Measurements from ENCODE around the gene LOC128125822.
A peak's percentile ranks its signal among the peaks of the same experiment; 100 is the strongest.

Gene LOC128125822

DNA sequence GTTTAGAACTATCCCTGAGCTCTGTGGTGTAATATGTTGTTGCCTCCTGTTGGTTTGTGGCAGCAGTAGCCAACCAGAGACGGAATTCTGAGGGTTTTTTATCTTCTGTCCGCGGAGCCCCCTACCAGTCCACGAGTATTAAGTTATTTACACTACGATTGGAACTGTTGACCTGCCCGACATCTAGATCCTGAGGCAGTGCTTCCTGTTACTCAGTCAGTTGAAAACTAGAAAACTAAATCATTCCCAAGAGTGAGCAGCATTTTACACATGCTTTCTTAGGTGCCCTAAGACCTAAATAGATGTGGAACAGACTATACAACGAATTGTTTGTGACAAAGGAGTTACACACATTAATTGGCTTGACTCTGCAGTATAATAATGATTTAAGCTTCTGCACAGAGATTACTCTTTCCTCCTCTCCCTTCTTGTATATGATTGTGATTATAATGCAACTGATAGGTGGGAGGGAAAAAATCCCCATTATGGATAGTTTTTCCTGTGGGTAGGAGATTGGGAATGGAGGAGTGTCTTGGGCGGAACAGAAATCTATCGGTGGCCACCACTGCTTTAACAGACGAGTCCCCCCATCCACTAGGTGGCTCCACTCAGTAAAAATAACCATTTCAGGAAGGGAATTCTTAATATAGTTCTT lies 1.7 kb downstream of the LOC128125822 start (continued):
- TF ChIP-seq ZSCAN23 (tag by site-specific recombination; IDR thresholded peaks at IDR 0.05) (no peak), KLF9 (tag by site-specific recombination; IDR thresholded peaks at IDR 0.05; ENCODE audit: low read depth) (peak; percentile 12; the same call in 1 of the 2 replicates), ZBTB10 (tag by site-specific recombination; IDR thresholded peaks at IDR 0.05) (no peak), ZNF660 (tag by site-specific recombination; IDR thresholded peaks at IDR 0.05) (peak; percentile 81), ZNF549 (tag by site-specific recombination; IDR thresholded peaks at IDR 0.05) (no peak), SP7 (tag by site-specific recombination; IDR thresholded peaks at IDR 0.05) (no peak), ZNF596 (tag by site-specific recombination; IDR thresholded peaks at IDR 0.05) (no peak), ZNF626 (tag by site-specific recombination; IDR thresholded peaks at IDR 0.05) (no peak), ZBTB49 (tag by site-specific recombination; IDR thresholded peaks at IDR 0.05; ENCODE audit: low read depth) (no peak), ZNF366 (tag by site-specific recombination; conservative IDR thresholded peaks at IDR 0.05) (peak; percentile 62; the same call in 1 of the 2 replicates), ZBTB1 (tag by site-specific recombination; IDR thresholded peaks at IDR 0.05) (no peak), ZNF19 (tag by site-specific recombination; IDR thresholded peaks at IDR 0.05; ENCODE audit: low read depth) (no peak), ZNF18 (tag by site-specific recombination; IDR thresholded peaks at IDR 0.05) (no peak)
- TF ChIP-seq, protein P1, sequence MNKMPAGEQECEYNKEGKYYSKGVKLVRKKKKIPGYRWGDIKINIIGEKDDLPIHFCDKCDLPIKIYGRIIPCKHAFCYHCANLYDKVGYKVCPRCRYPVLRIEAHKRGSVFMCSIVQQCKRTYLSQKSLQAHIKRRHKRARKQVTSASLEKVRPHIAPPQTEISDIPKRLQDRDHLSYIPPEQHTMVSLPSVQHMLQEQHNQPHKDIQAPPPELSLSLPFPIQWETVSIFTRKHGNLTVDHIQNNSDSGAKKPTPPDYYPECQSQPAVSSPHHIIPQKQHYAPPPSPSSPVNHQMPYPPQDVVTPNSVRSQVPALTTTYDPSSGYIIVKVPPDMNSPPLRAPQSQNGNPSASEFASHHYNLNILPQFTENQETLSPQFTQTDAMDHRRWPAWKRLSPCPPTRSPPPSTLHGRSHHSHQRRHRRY (tag by site-specific recombination; IDR thresholded peaks at IDR 0.05), result no peak

GRCh38 chr6:63574554-63574900 lies 2.2 kb downstream of the LOC128125822 start:
- H3K4me1 ChIP-seq (ENCODE audit: control insufficient read depth, insufficient read depth, low read length), result peaks cover 17% of the 10 kb centered on the region; the same call in 1 of the 2 replicates
- H3K9me3 ChIP-seq (ENCODE audit: control insufficient read depth, insufficient read depth, low read depth, low read length), result no peaks in the 10 kb centered on the region
- TF ChIP-seq ZNF596 (tag by site-specific recombination; IDR thresholded peaks at IDR 0.05), result no peak
- peak; percentile 9; the same call in 1 of the 2 replicates for TF ChIP-seq ZNF366 (tag by site-specific recombination; conservative IDR thresholded peaks at IDR 0.05)
- 0 out of 2 replicates have a peak, but pooled peaks have one; percentile 12 for TF ChIP-seq ZXDB (tag by site-specific recombination; IDR thresholded peaks at IDR 0.05)
- no peak for TF ChIP-seq GLIS1 (tag by site-specific recombination; IDR thresholded peaks at IDR 0.05)
- TF ChIP-seq PRDM10 (tag by site-specific recombination; IDR thresholded peaks at IDR 0.05), result no peak
- peak; percentile 92 for TF ChIP-seq PRDM1 (tag by site-specific recombination; IDR thresholded peaks at IDR 0.05)
- TF ChIP-seq ZNF488 (tag by site-specific recombination; IDR thresholded peaks at IDR 0.05), result no peak
- CTCF ChIA-PET, result interaction anchor here (0.6 to 2.5 kb wide), 31 partner anchors 9 to 285 kb away, joined by 3 to 24 read pairs (median 4); partner anchors contain the start of gene PHF3
- H3K27ac ChIP-seq (ENCODE audit: extremely low read depth, low read depth, low read length), result peak overlapping the region; percentile 96
- POLR2A ChIA-PET, result interaction anchor here (1.3 to 2.0 kb wide), 5 partner anchors 8 to 230 kb away, joined by 3 to 13 read pairs (median 7); partner anchors contain the start of gene PHF3
- H3K4me3 ChIP-seq (ENCODE audit: low read depth, low read length), result peak overlapping the region; percentile 96
- peaks cover 33 to 40% of the 10 kb centered on the region in 2 experiments for H3K36me3 ChIP-seq (ENCODE audit: control insufficient read depth in 2 of 2, insufficient read depth in 1 of 2, low read length in 2 of 2)
